Endothelial cell of umbilical vein (primary cell): Measurements from ENCODE around the gene EXOC6B. TPM values are rescaled to one million over a fixed set of nuclear protein-coding genes. Genes with fewer than 3 reads are reported as not detected.

Source experiments
- BruUV-seq: library from RNA; stranded (reverse); fragments of 400-500 nt; replicated peaks from 2 replicates; lab custom pipeline; 2021; lab: Mats Ljungman, UMichigan
- CTCF ChIA-PET: fragments of 300-600, 350-600 bp; sonication (Branson Sonifier 250); formaldehyde crosslinking; loops from one replicate; lab custom pipeline; 2021; ENCODE audit warnings: antibody characterized with exemption, inconsistent platforms; lab: Charles Lee
- POLR2A ChIA-PET: fragments of 300-600, 350-600 bp; sonication (Branson Sonifier 250); formaldehyde crosslinking; loops from one replicate; lab custom pipeline; 2021; ENCODE audit warnings: antibody characterized with exemption, inconsistent platforms; lab: Charles Lee
- DNase-seq: peaks from one replicate; pipeline ENCODE4 v3.0.0-alpha.2; 2011; ENCODE audit warnings: low read depth, low spot score
- FAIRE-seq: peaks from 2 replicates; lab custom pipeline; 2011; peaks lifted over from hg19 to GRCh38; lab: Jason Lieb, UNC
- H2AFZ ChIP-seq: 2 replicates; pipeline ENCODE4 v1.6.0; 2012; ENCODE audit warnings: low read depth, low read length, control low read depth, inconsistent platforms
- H3K27ac ChIP-seq: 2 replicates; pipeline ENCODE4 v1.5.1; 2011; ENCODE audit warnings: low read depth, mild to moderate bottlenecking, control low read depth, low read length, moderate library complexity; ENCODE audit not compliant: insufficient read depth
- H3K27me3 ChIP-seq, 2 experiments: 2 replicates each; pipeline versions ENCODE4 v1.6.0 to v1.6.1; 2011; ENCODE audit warnings: low read length in 2 of 2, mixed read lengths in 1 of 2; ENCODE audit not compliant: control insufficient read depth in 2 of 2, insufficient read depth in 2 of 2
- H3K36me3 ChIP-seq, 2 experiments: 2 replicates in 1 of 2; 3 replicates in 1 of 2; pipeline ENCODE4 v1.5.1; 2011; ENCODE audit warnings: low read length in 2 of 2, mild to moderate bottlenecking in 1 of 2, moderate library complexity in 1 of 2; ENCODE audit not compliant: control insufficient read depth in 2 of 2, insufficient read depth in 2 of 2; ENCODE audit errors: extremely low read depth in 1 of 2
- H3K4me1 ChIP-seq: 3 replicates; pipeline ENCODE4 v1.5.1; 2011; ENCODE audit warnings: mild to moderate bottlenecking, low read length; ENCODE audit not compliant: control insufficient read depth, insufficient read depth; ENCODE audit errors: extremely low read depth
- H3K4me2 ChIP-seq: 2 replicates; pipeline ENCODE4 v1.6.1; 2011; ENCODE audit warnings: low read length, control low read depth, mixed read lengths; ENCODE audit not compliant: insufficient read depth
- H3K4me3 ChIP-seq, 3 experiments: fragments of 200-600 bp in 1 of 3; sonication (generic), shearing (Covaris generic) in 1 of 3; replicated peaks in 1 of 3; 2 replicates each; pipeline ENCODE4 v1.5.1; 2011 to 2016; ENCODE audit warnings: control low read depth in 3 of 3, low read length in 3 of 3, mild to moderate bottlenecking in 2 of 3, inconsistent platforms in 1 of 3, low read depth in 1 of 3, moderate library complexity in 1 of 3; ENCODE audit not compliant: insufficient read depth in 1 of 3
- H3K79me2 ChIP-seq: 2 replicates; pipeline ENCODE4 v1.6.0; 2012; ENCODE audit warnings: low read length, inconsistent platforms; ENCODE audit not compliant: control insufficient read depth, insufficient read depth
- H3K9ac ChIP-seq: replicated peaks from 2 replicates; pipeline ENCODE3; 2011; ENCODE audit warnings: low read length, control low read depth; ENCODE audit not compliant: insufficient read depth; ENCODE audit errors: extremely low read depth
- H3K9me1 ChIP-seq: replicated peaks from 3 replicates; pipeline ENCODE4 v1.6.0; 2011; ENCODE audit warnings: mild to moderate bottlenecking, low read length; ENCODE audit not compliant: control insufficient read depth, insufficient read depth; ENCODE audit errors: extremely low read depth
- H3K9me3 ChIP-seq: replicated peaks from 2 replicates; pipeline ENCODE4 v1.5.1; 2012; ENCODE audit warnings: low read length, inconsistent platforms; ENCODE audit not compliant: control insufficient read depth, insufficient read depth
- H4K20me1 ChIP-seq: replicated peaks from 2 replicates; pipeline ENCODE3; 2011; ENCODE audit warnings: mild to moderate bottlenecking, low read length; ENCODE audit not compliant: control insufficient read depth, insufficient read depth; ENCODE audit errors: extremely low read depth
- EZH2 ChIP-seq: IDR thresholded peaks from 2 replicates; pipeline ENCODE4 v1.6.1; 2012; ENCODE audit warnings: borderline replicate concordance, low read depth, mild to moderate bottlenecking, moderate library complexity, low read length, inconsistent platforms; ENCODE audit not compliant: severe bottlenecking
- FOS ChIP-seq: IDR thresholded peaks from 2 replicates; pipeline ENCODE4 v1.6.1; 2011; ENCODE audit warnings: mild to moderate bottlenecking, low read length, moderate library complexity, borderline replicate concordance; ENCODE audit not compliant: insufficient read depth
- GATA2 ChIP-seq: IDR thresholded peaks from 2 replicates; pipeline ENCODE4 v1.7.0; 2011; ENCODE audit warnings: low read depth, mild to moderate bottlenecking, moderate library complexity, mixed read lengths, low read length; ENCODE audit not compliant: insufficient read length, insufficient read depth
- JUN ChIP-seq: IDR thresholded peaks from 2 replicates; pipeline ENCODE4 v1.6.1; 2011; ENCODE audit warnings: borderline replicate concordance, low read depth; ENCODE audit not compliant: insufficient read length, insufficient read depth
- MYC ChIP-seq: IDR thresholded peaks from one replicate; pipeline ENCODE4 v1.6.1; 2011; ENCODE audit warnings: mild to moderate bottlenecking, low read depth, low read length
- POLR2A ChIP-seq: IDR thresholded peaks from 2 replicates; pipeline ENCODE4 v1.6.1; 2012; ENCODE audit warnings: low read depth, mild to moderate bottlenecking, control low read depth, low read length
- POLR2AphosphoS5 ChIP-seq: IDR thresholded peaks from 2 replicates; pipeline ENCODE4 v1.6.1; 2012; ENCODE audit warnings: low read depth, mild to moderate bottlenecking, control low read depth, low read length, moderate library complexity; ENCODE audit not compliant: insufficient read depth
- dilution Hi-C: fragments of 300-500 bp; cut with MboI; formaldehyde crosslinking; loops from one replicate; pipeline ENCODE4 v1.15.0; 2019; ENCODE audit warnings: low sequenced_read_pairs; ENCODE audit not compliant: extremely low pct_ligation_motif_present
- intact Hi-C: fragments of 100-400 bp; cut with micrococcal nuclease; formaldehyde crosslinking; loops from one replicate; pipeline ENCODE4 v1.10.0; 2022
- polyA plus RNA-seq, 4 experiments: library from polyadenylated mRNA; depleted of rRNA in 3 of 4; stranded (reverse) in 3 of 4; unstranded in 1 of 4; fragments of >200 nt; gene quantifications; 2 replicates each; pipeline versions ENCODE4 v1.2.1 to v1.2.3, GENCODE V29; 2011 to 2012; ENCODE audit warnings: missing spikeins in 1 of 4
- total RNA-seq: library from RNA; stranded (reverse); gene quantifications from 2 replicates; pipeline ENCODE4 v1.2.3, GENCODE V29; 2021
- TF ChIP-seq, protein P1 (sequence below): IDR thresholded peaks from 2 replicates; pipeline ENCODE4 v1.6.1; 2011; ENCODE audit not compliant: insufficient read depth, insufficient read length
- TF ChIP-seq, protein P2 (sequence below), 2 donors: IDR thresholded peaks; 1 replicate in 1 of 2; 2 replicates in 1 of 2; pipeline ENCODE4 v1.5.1; 2011; ENCODE audit warnings: low read length in 2 of 2, mild to moderate bottlenecking in 2 of 2, moderate library complexity in 2 of 2, control low read depth in 1 of 2, inconsistent platforms in 1 of 2, low read depth in 1 of 2; ENCODE audit not compliant: insufficient read depth in 1 of 2; ENCODE audit errors: extremely low read depth in 1 of 2

The EXOC6B gene
- total and polyA plus RNA-seq, 2 donors (not counting 3 experiments of a cell fraction or from before 2014, with no cell fraction given): 10.8 to 34.8 TPM

DNA sequence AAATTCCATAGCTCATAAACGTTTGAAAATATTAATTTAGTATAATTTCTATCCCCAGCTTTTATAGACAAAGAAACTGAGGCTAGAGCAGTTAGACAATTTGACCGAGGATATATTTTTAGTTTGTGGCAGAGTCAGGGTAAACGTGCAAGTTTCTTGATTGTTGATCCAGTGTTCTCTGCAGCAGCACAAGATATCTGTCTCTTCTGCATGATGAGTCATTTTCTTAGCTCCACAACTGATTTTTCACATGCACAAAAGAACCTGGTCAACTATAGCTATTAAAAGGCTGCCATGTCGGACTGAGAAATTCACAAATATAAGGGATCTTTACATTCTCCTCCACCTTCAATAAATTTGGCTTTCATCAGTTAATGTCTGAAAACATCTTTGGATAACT, 534.8 kb downstream of the EXOC6B start:
- Histone ChIP-seq H3K27me3 (no peaks in the 10 kb centered on the region), H3K79me2 (no peaks in the 10 kb centered on the region), H3K9ac (no peak overlapping the region), H3K4me1 (peaks cover 11% of the 10 kb centered on the region), H3K4me2 (no peak overlapping the region), H2AFZ (no peak overlapping the region), H3K36me3 (no peaks in the 10 kb centered on the region), H3K27ac (no peak overlapping the region), H4K20me1 (no peaks in the 10 kb centered on the region), H3K9me3 (no peaks in the 10 kb centered on the region), H3K9me1 (no peaks in the 10 kb centered on the region), H3K4me3 (no peak overlapping the region)
- intact Hi-C loops: no loop called here
- TF ChIP-seq JUN: no peak
- TF ChIP-seq FOS: peak; percentile 52
- DNase-seq (peak; percentile 16), FAIRE-seq (no peak)
- CTCF ChIA-PET: interaction anchor here (0.7 to 1.6 kb wide), 5 partner anchors 13 to 454 kb away, joined by 3 to 5 read pairs (median 4); no protein-coding TSS in a partner anchor
- BruUV-seq: no TSS peak
- POLR2A ChIA-PET: no interaction called here
- dilution Hi-C loops: no loop called here

DNA sequence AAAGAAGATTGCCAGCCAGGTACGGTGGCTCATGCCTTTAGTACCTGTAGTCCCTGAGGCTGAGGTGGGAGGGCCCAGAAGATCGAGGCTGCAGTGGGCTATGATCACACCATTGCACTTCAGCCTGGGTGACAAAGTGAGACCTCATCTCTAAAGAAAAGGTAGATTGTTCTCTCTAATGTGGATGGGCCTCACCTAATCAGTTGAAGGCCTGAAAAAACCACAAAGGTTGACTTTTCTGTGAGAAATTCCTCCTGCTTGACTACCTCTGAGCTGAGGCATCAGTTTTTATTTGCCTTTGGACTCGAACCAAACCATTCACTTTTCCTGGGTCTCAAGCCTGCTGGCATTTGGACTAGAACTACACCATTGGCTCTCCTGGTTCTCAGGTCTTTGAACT, 536.1 kb downstream of the EXOC6B start:
- H3K27me3 ChIP-seq: no peaks in the 10 kb centered on the region
- intact Hi-C loops: no loop called here
- no peak for FAIRE-seq

More for the DNA sequence above, 536.1 kb downstream of the EXOC6B start:
- H3K9me1 ChIP-seq: no peaks in the 10 kb centered on the region
- H3K79me2 ChIP-seq: no peaks in the 10 kb centered on the region
- H2AFZ ChIP-seq: no peak overlapping the region
- no peak overlapping the region for H3K4me2 ChIP-seq
- no peak overlapping the region for H3K27ac ChIP-seq
- DNase-seq: no peak
- no peak overlapping the region for H3K9ac ChIP-seq
- no peaks in the 10 kb centered on the region for H4K20me1 ChIP-seq
- peaks cover 11% of the 10 kb centered on the region for H3K4me1 ChIP-seq
- H3K36me3 ChIP-seq: no peaks in the 10 kb centered on the region
- TF ChIP-seq GATA2 (no peak), MYC (no peak), JUN (no peak), EZH2 (no peak), POLR2AphosphoS5 (no peak), POLR2A (no peak), FOS (no peak)
- TF ChIP-seq, protein P1, sequence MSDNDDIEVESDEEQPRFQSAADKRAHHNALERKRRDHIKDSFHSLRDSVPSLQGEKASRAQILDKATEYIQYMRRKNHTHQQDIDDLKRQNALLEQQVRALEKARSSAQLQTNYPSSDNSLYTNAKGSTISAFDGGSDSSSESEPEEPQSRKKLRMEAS: no peak
- TF ChIP-seq, protein P2, sequence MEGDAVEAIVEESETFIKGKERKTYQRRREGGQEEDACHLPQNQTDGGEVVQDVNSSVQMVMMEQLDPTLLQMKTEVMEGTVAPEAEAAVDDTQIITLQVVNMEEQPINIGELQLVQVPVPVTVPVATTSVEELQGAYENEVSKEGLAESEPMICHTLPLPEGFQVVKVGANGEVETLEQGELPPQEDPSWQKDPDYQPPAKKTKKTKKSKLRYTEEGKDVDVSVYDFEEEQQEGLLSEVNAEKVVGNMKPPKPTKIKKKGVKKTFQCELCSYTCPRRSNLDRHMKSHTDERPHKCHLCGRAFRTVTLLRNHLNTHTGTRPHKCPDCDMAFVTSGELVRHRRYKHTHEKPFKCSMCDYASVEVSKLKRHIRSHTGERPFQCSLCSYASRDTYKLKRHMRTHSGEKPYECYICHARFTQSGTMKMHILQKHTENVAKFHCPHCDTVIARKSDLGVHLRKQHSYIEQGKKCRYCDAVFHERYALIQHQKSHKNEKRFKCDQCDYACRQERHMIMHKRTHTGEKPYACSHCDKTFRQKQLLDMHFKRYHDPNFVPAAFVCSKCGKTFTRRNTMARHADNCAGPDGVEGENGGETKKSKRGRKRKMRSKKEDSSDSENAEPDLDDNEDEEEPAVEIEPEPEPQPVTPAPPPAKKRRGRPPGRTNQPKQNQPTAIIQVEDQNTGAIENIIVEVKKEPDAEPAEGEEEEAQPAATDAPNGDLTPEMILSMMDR (IDR thresholded peaks at IDR 0.05; ENCODE audit: extremely low read depth in 1 of 2, insufficient read depth in 1 of 2, low read depth in 1 of 2, low read length in 2 of 2): no peak
- BruUV-seq: no TSS peak
- dilution Hi-C loops: no loop called here
- no peaks in the 10 kb centered on the region for H3K9me3 ChIP-seq
- ChIA-PET CTCF (no interaction called here), POLR2A (no interaction called here)
- no peak overlapping the region for H3K4me3 ChIP-seq
